Measurements from ENCODE around the gene NOP58.

DNA sequence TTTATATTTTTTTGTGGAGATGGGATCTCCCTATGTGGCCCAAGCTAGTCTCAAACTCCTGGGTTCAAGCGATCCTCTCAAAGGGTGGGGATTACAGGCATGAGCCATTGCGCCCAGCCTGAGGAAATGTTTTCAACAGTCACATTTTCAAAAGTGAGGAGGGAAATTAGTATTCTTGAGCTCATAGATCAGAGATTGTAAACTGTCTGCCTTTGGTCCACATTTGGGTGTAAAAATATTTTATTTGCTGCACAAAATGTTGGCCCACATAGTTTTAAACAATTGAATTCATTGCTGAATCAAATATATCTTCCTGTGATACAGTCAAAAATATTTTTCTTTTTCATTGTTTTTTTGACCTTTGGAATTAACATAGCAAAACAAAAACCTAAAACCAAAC is 48.6 kb downstream of the NOP58 start:
- TF ChIP-seq ARNTL (CRISPR knock-in tag; IDR thresholded peaks at IDR 0.05; ENCODE audit: borderline replicate concordance, low read depth), result no peak
- TF ChIP-seq, protein P1, sequence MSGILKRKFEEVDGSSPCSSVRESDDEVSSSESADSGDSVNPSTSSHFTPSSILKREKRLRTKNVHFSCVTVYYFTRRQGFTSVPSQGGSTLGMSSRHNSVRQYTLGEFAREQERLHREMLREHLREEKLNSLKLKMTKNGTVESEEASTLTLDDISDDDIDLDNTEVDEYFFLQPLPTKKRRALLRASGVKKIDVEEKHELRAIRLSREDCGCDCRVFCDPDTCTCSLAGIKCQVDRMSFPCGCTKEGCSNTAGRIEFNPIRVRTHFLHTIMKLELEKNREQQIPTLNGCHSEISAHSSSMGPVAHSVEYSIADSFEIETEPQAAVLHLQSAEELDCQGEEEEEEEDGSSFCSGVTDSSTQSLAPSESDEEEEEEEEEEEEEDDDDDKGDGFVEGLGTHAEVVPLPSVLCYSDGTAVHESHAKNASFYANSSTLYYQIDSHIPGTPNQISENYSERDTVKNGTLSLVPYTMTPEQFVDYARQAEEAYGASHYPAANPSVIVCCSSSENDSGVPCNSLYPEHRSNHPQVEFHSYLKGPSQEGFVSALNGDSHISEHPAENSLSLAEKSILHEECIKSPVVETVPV (CRISPR knock-in tag; IDR thresholded peaks at IDR 0.05), result no peak
- TF ChIP-seq ESRRG (CRISPR knock-in tag; IDR thresholded peaks at IDR 0.05), result no peak
- TF ChIP-seq ZFP3 (CRISPR knock-in tag; IDR thresholded peaks at IDR 0.05), result no peak
- TF ChIP-seq, protein P2, sequence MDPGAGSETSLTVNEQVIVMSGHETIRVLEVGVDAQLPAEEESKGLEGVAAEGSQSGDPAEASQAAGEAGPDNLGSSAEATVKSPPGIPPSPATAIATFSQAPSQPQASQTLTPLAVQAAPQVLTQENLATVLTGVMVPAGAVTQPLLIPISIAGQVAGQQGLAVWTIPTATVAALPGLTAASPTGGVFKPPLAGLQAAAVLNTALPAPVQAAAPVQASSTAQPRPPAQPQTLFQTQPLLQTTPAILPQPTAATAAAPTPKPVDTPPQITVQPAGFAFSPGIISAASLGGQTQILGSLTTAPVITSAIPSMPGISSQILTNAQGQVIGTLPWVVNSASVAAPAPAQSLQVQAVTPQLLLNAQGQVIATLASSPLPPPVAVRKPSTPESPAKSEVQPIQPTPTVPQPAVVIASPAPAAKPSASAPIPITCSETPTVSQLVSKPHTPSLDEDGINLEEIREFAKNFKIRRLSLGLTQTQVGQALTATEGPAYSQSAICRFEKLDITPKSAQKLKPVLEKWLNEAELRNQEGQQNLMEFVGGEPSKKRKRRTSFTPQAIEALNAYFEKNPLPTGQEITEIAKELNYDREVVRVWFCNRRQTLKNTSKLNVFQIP (CRISPR knock-in tag; IDR thresholded peaks at IDR 0.05; ENCODE audit: borderline replicate concordance, low read depth), result no peak
- TF ChIP-seq ZNF8 (CRISPR knock-in tag; IDR thresholded peaks at IDR 0.05), result no peak
- TF ChIP-seq ZFP30 (CRISPR knock-in tag; IDR thresholded peaks at IDR 0.05), result no peak
- TF ChIP-seq, protein P3, sequence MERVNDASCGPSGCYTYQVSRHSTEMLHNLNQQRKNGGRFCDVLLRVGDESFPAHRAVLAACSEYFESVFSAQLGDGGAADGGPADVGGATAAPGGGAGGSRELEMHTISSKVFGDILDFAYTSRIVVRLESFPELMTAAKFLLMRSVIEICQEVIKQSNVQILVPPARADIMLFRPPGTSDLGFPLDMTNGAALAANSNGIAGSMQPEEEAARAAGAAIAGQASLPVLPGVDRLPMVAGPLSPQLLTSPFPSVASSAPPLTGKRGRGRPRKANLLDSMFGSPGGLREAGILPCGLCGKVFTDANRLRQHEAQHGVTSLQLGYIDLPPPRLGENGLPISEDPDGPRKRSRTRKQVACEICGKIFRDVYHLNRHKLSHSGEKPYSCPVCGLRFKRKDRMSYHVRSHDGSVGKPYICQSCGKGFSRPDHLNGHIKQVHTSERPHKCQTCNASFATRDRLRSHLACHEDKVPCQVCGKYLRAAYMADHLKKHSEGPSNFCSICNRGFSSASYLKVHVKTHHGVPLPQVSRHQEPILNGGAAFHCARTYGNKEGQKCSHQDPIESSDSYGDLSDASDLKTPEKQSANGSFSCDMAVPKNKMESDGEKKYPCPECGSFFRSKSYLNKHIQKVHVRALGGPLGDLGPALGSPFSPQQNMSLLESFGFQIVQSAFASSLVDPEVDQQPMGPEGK (CRISPR knock-in tag; IDR thresholded peaks at IDR 0.05; ENCODE audit: borderline replicate concordance), result no peak
- TF ChIP-seq ZNF70 (CRISPR knock-in tag; IDR thresholded peaks at IDR 0.05), result no peak
- no peak for TF ChIP-seq BACH2 (CRISPR knock-in tag; IDR thresholded peaks at IDR 0.05; ENCODE audit: borderline replicate concordance)
- TF ChIP-seq GLIS3 (CRISPR knock-in tag; IDR thresholded peaks at IDR 0.05), result no peak
- no peak for TF ChIP-seq CREB5 (CRISPR knock-in tag; IDR thresholded peaks at IDR 0.05; ENCODE audit: low read depth)
- TF ChIP-seq TCF4 (CRISPR knock-in tag; IDR thresholded peaks at IDR 0.05; ENCODE audit: borderline replicate concordance), result no peak
- no peak for TF ChIP-seq ISL1 (CRISPR knock-in tag; IDR thresholded peaks at IDR 0.05)

All from SK-N-SH treated with all-trans-retinoic acid at 6 μM for 48 hours (cell line).